ENCODE measurements around the gene BICC1.

GRCh38 chr10:58480321-58480720 is 32.4 kb upstream of the BICC1 start:
- TF ChIP-seq CTCF (IDR thresholded peaks at IDR 0.05; ENCODE audit: poor library complexity) (no peak), EZH2 (IDR thresholded peaks at IDR 0.05; ENCODE audit: borderline replicate concordance) (no peak)
